Measurements from ENCODE around the gene RUNX3.

DNA sequence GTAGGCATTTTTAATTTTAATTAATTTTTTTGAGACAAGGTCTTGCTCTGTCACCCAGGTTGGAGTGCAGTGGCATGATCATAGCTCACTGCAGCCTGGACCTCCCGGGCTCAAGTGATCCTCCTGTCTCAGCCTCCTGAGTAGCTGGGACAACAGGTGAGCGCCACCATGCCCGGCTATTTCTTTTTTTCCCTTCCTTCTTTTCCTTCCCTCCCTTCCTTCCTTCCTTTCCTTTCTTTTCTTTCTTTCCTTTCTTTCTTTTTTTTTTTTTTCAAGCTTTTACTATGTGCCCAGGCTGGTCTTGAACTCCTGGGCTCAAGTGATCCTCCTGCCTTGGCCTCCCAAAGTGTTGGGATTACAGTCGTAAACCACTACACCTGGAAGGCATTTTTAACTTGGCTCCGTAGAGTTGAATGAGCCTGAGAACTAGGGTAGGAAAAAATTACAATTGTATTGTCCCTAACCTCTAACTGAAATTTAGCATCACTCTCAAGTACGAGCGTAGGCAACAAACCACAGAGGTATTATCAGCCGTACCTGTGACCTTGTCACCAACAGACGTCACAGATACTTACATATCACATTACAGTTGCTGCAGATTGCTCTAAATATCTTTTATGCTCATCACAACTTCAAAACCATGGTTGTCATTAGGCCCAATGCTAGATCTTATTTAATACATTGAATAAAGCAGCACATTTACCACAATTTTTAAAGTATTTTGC is 8.0 kb downstream of the RUNX3 start:
- TF ChIP-seq, protein P1, sequence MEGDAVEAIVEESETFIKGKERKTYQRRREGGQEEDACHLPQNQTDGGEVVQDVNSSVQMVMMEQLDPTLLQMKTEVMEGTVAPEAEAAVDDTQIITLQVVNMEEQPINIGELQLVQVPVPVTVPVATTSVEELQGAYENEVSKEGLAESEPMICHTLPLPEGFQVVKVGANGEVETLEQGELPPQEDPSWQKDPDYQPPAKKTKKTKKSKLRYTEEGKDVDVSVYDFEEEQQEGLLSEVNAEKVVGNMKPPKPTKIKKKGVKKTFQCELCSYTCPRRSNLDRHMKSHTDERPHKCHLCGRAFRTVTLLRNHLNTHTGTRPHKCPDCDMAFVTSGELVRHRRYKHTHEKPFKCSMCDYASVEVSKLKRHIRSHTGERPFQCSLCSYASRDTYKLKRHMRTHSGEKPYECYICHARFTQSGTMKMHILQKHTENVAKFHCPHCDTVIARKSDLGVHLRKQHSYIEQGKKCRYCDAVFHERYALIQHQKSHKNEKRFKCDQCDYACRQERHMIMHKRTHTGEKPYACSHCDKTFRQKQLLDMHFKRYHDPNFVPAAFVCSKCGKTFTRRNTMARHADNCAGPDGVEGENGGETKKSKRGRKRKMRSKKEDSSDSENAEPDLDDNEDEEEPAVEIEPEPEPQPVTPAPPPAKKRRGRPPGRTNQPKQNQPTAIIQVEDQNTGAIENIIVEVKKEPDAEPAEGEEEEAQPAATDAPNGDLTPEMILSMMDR (IDR thresholded peaks at IDR 0.05; ENCODE audit: low read depth, low read length, poor library complexity, severe bottlenecking), result no peak
- TF ChIP-seq EZH2phosphoT487 (IDR thresholded peaks at IDR 0.05; ENCODE audit: borderline replicate concordance, low read length), result no peak
